Adrenal gland (tissue), 12 donors: ENCODE data around the gene SNX8. TPM values are rescaled to one million over a fixed set of nuclear protein-coding genes. Genes with fewer than 3 reads are reported as not detected.
"Not testable (repeated sequence)": the region's sequence is repeated elsewhere in the genome, so short reads cannot be mapped to it uniquely, and the experiment has no call there.

Source experiments
- DNase-seq, 7 donors: peaks; one replicate each; pipeline ENCODE4 v3.0.0-alpha.2; 2019 to 2020
- H3K27ac ChIP-seq, 5 donors: fragments of 200-600 bp; sonication (generic) in 4 of 5; 1 replicate in 3 of 5; 2 replicates in 2 of 5; pipeline versions ENCODE4 v1.5.1 to v1.8.0; 2016 to 2020; ENCODE audit warnings: mild to moderate bottlenecking in 1 of 5
- H3K27me3 ChIP-seq: fragments of 200-600 bp; 2 replicates; pipeline ENCODE4 v1.8.0; 2021
- H3K36me3 ChIP-seq, 2 donors: fragments of 200-600 bp; replicated peaks in 1 of 2; 1 replicate in 1 of 2; 2 replicates in 1 of 2; pipeline versions ENCODE4 v1.5.1 to v1.8.0; 2018 to 2022
- H3K4me1 ChIP-seq, 2 donors: fragments of 200-600 bp; replicated peaks in 1 of 2; 1 replicate in 1 of 2; 2 replicates in 1 of 2; pipeline versions ENCODE4 v1.5.1 to v1.8.0; 2018 to 2021
- H3K4me3 ChIP-seq, 4 donors: fragments of 200-600 bp; sonication (generic) in 3 of 4; one replicate each; pipeline ENCODE4 v1.5.1; 2016 to 2018
- H3K9me3 ChIP-seq, 3 donors: fragments of 200-600 bp; sonication (generic) in 1 of 3; replicated peaks in 1 of 3; 1 replicate in 2 of 3; 2 replicates in 1 of 3; pipeline versions ENCODE4 v1.5.1 to v1.8.0; 2016 to 2021
- POLR2A ChIP-seq, 2 donors: fragments of 450-650 bp; IDR thresholded peaks; one replicate each; pipeline ENCODE4 v1.6.1; 2017; ENCODE audit warnings: antibody characterized with exemption in 2 of 2, mild to moderate bottlenecking in 2 of 2, moderate library complexity in 1 of 2
- WGBS, 4 donors: extraction: QIAGEN DNeasy Blood & Tissue Kit in 2 of 4; methylation state at CpG; one replicate each; pipeline versions ENCODE4 v1.1.5 to v1.1.7; 2013 to 2017; 5-methylcytosine and 5-hydroxymethylcytosine counted together
- intact Hi-C, 2 donors: fragments of 100-400 bp; cut with DNase I; formaldehyde crosslinking; loops; one replicate each; pipeline versions ENCODE4 v1.14.1 to v1.15.0; 2022 to 2023
- polyA plus RNA-seq, 3 donors: library from polyadenylated mRNA; stranded (reverse); fragments of 200-250 nt in 2 of 3; fragments of 350-450 nt in 1 of 3; fragmentation: Illumina TruSeq in 1 of 3; extraction: RNeasy Lipid Tissue Mini Kit (QIAGEN cat#74804) in 1 of 3; gene quantifications; one replicate each; pipeline ENCODE4 v1.2.3, GENCODE V29; 2013 to 2014
- total RNA-seq, 9 donors: library from RNA; depleted of rRNA in 4 of 9; stranded (reverse); fragments of >200 nt in 4 of 9; fragments of 120-200 nt in 1 of 9; fragmentation: NEBNext Ultra II Directional in 1 of 9; extraction: Animal tissue kit (Norgen Biotek cat#: 25700) in 1 of 9; gene quantifications; one replicate each; pipeline versions ENCODE4 v1.1.0 to v1.2.4, GENCODE V29; 2013 to 2023
- TF ChIP-seq, protein P1 (sequence below), 6 experiments: fragments of 450-650 bp in 4 of 6; fragments of 200-600 bp in 2 of 6; sonication (generic) in 1 of 6; IDR thresholded peaks; 1 replicate in 5 of 6; 2 replicates in 1 of 6; pipeline versions ENCODE4 v1.5.1 to v1.8.0; 2016 to 2021; ENCODE audit warnings: antibody characterized with exemption in 6 of 6, mild to moderate bottlenecking in 2 of 6, moderate library complexity in 1 of 6
- donor health status: healthy with polysubstance abuse.
- donor health status: Bipolar disorder and iron deficiency.
- donor health status: DM: yes; HTN: yes; CAD: no.
- donor health status: DM: no; HTN: no; CAD: no.
- donor health status: DM: no; HTN: no; CAD: no.
- donor health status: DM: yes; HTN: yes; CAD: no.

SNX8 gene
- total and polyA plus RNA-seq, 12 donors = 5.3 to 40.5 (median 25.9) TPM

DNA sequence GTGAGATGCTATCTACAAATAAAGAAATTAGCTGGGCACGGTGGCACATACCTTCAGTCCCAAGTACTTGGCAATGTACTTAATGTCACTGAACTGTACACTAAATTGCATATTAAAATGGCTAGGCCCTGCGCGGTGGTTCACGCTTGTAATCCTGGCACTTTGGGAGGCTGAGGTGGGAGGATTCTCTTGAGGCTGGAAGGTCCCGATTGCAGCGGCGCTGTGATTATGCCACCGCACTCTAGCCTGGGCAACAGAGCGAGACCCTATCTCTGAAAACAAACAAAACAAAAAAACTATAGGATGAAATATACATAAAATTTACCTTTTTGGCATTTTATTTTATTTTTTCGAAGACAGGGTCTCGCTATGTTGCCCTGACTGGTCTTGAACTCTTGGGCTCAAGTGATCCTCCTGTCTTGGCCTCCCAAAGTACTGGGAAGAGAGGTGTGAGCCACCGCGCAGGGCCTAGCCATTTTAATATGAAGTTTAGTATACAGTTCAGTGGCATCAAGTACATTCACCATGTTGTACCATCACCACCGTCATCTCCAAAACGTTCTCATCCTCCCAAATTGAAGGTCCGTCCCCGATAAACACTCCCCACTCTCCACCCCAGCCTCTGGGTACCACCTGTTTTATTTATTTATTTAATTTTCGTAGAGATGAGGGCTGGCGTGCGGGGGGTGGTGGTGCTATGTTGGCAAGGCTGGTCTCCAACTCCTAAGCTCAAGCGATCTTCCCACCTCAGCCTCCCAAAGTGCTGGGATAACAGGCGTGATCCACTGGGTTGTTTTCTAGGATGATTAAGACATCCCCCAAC is 39.1 kb upstream of the SNX8 start:
- H3K9me3 ChIP-seq = no peaks in the 10 kb centered on the region
- no peak for TF ChIP-seq POLR2A (IDR thresholded peaks at IDR 0.05)
- TF ChIP-seq, protein P1, sequence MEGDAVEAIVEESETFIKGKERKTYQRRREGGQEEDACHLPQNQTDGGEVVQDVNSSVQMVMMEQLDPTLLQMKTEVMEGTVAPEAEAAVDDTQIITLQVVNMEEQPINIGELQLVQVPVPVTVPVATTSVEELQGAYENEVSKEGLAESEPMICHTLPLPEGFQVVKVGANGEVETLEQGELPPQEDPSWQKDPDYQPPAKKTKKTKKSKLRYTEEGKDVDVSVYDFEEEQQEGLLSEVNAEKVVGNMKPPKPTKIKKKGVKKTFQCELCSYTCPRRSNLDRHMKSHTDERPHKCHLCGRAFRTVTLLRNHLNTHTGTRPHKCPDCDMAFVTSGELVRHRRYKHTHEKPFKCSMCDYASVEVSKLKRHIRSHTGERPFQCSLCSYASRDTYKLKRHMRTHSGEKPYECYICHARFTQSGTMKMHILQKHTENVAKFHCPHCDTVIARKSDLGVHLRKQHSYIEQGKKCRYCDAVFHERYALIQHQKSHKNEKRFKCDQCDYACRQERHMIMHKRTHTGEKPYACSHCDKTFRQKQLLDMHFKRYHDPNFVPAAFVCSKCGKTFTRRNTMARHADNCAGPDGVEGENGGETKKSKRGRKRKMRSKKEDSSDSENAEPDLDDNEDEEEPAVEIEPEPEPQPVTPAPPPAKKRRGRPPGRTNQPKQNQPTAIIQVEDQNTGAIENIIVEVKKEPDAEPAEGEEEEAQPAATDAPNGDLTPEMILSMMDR (IDR thresholded peaks at IDR 0.05) = no peak
- peak in 1 of 7 donors; percentile 36 for DNase-seq
- 54 to 73% (median 61%) methylated on average over 21 to 22 of the region's 22 CpGs for WGBS, 4 donors
- H3K4me3 ChIP-seq = peak overlapping the region in 3 of 4 donors; percentile 45 to 94 (median 56)
- no peaks in the 10 kb centered on the region for H3K27me3 ChIP-seq
- intact Hi-C loops = loop anchor here (10.0 kb wide), 2 partner anchors 109 to 779 kb away; partner anchors contain the start of genes MRM2 (in 1 of the 2), NUDT1 (in 1 of the 2) and PSMG3 (in 1 of the 2)
- H3K4me1 ChIP-seq = peaks cover 25 to 31% of the 10 kb centered on the region in 2 donors
- no peaks in the 10 kb centered on the region for H3K36me3 ChIP-seq
- H3K27ac ChIP-seq = peak overlapping the region in 4 of 5 donors; percentile 95 to 100 (median 96)

DNA sequence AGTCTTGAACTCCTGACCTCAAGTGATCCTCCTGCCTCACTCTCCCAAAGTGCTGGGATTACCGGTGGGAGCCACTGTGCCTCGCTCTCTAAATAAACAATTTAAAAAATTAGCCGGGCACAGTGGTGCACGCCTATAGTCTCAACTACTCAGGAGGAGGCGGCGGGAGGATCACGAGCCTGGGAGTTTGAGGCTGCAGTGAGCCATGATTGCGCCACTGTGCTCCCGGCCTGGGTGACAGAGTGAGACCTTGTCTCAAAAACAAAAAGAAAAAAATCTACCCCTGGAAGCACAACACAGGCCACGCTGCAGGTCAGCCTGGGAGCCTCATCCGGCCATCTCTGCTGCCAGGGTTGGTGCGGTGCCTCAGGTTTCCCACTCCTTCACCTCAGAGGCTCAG is 36.6 kb upstream of the SNX8 start:
- no peaks in the 10 kb centered on the region for H3K27me3 ChIP-seq
- no peaks in the 10 kb centered on the region for H3K36me3 ChIP-seq
- 90 to 95% (median 93%) methylated on average over 10 to 12 of the region's 12 CpGs for WGBS, 4 donors
- no peak overlapping the region for H3K4me3 ChIP-seq
- DNase-seq = no peak
- peaks cover 10 to 11% of the 10 kb centered on the region in 2 donors for H3K4me1 ChIP-seq
- no peak for TF ChIP-seq POLR2A (IDR thresholded peaks at IDR 0.05)
- TF ChIP-seq, protein P1 (IDR thresholded peaks at IDR 0.05) = no peak
- no peak overlapping the region for H3K27ac ChIP-seq
- H3K9me3 ChIP-seq = no peaks in the 10 kb centered on the region
- intact Hi-C loops = loop anchor here (10.0 kb wide), 2 partner anchors 106 to 776 kb away; partner anchors contain the start of genes MRM2 (in 1 of the 2), NUDT1 (in 1 of the 2) and PSMG3 (in 1 of the 2)

DNA sequence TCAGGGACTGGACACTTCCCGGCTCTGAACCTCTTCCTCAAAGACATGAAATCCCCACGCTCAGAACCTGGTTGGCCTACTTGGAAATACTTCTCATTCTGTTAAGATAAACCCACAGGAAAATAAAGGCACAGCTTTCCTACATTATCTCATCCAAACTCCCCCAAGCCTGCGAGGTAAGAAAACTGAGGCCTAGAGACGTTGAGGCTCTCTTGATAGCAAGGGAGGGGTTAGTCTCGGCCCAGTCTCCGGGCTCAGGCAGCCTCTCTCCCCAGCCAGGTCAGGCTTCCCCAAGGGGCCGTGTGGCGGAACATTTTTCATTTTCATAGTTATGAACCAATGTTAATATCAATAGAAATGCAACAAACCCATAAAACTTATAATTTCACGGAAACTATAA is 35.8 kb upstream of the SNX8 start:
- no peak overlapping the region for H3K4me3 ChIP-seq
- H3K36me3 ChIP-seq = no peaks in the 10 kb centered on the region
- H3K27ac ChIP-seq = no peak overlapping the region
- no peaks in the 10 kb centered on the region for H3K27me3 ChIP-seq
- TF ChIP-seq, protein P1 (IDR thresholded peaks at IDR 0.05) = no peak
- no peak for TF ChIP-seq POLR2A (IDR thresholded peaks at IDR 0.05)
- H3K4me1 ChIP-seq = peaks cover 7 to 8% of the 10 kb centered on the region in 2 donors
- intact Hi-C loops = loop anchor here (10.0 kb wide), 2 partner anchors 105 to 775 kb away; partner anchors contain the start of genes MRM2 (in 1 of the 2), NUDT1 (in 1 of the 2) and PSMG3 (in 1 of the 2)
- no peaks in the 10 kb centered on the region for H3K9me3 ChIP-seq
- DNase-seq = no peak
- WGBS, 4 donors = 92 to 96% (median 92%) methylated on average over 9 of the region's 9 CpGs

DNA sequence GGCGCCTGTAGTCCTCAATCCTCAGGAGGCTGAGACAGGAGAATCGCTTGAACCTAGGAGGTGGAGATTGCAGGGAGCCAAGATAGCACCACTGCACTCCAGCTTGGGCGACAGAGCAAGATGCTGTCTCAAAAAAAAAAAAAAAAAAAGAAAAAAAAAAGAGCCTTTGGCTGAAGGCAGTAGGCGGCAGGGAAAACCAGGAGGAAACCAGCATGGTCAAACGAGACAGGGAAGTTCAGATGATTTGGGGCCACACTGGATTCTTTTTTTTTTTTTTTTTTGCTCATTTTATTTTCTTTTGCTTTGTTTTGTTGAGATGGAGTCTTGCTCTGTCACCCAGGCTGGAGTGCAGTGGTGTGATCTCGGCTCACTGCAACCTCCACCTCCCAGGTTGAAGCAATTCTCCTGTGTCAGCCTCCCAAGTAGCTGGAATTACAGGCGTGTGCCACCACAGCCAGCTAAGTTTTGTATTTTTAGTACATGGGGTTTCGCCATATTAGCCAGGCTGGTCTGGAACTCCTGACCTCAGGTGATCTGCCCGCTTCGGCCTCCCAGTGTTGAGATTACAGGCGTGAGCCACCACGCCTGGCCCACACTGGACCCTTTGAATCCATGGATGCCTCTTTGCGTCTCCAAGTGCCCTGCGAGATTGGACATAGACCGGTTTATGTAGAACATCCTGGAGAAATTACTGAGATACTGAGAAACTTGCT is 33.3 kb upstream of the SNX8 start:
- intact Hi-C loops = loop anchor here (10.0 kb wide), 2 partner anchors 103 to 683 kb away; partner anchors contain the start of genes MRM2 (in 1 of the 2) and NUDT1 (in 1 of the 2)
- Histone ChIP-seq H3K27ac (peak overlapping the region in 1 of 5 donors; percentile 74), H3K4me3 (peak overlapping the region in 1 of 4 donors; percentile 13)
- DNase-seq, H3K4me1 ChIP-seq, H3K27me3 ChIP-seq, H3K9me3 ChIP-seq, H3K36me3 ChIP-seq: not testable (repeated sequence)
- WGBS, 4 donors = 79 to 89% (median 82%) methylated on average over 15 of the region's 15 CpGs
